WTC11 (cell line): ENCODE results near the gene TCP11L2. TPM values are rescaled to one million over a fixed set of nuclear protein-coding genes. Genes with fewer than 3 reads are reported as not detected.

Source experiments
- ARID4B ChIP-seq: sonication (generic); formaldehyde crosslinking; IDR thresholded peaks from 2 replicates; pipeline ENCODE4 v1.8.0; 2023; ENCODE audit warnings: missing genetic modification reagents, mild to moderate bottlenecking, borderline replicate concordance
- ATF1 ChIP-seq: sonication (generic); formaldehyde crosslinking; IDR thresholded peaks from 2 replicates; pipeline ENCODE4 v1.8.1; 2023; ENCODE audit warnings: mild to moderate bottlenecking, moderate library complexity, missing genetic modification reagents
- ATF2 ChIP-seq: sonication (generic); formaldehyde crosslinking; IDR thresholded peaks from 2 replicates; pipeline ENCODE4 v1.8.1; 2022; ENCODE audit warnings: low read depth, missing genetic modification reagents, borderline replicate concordance
- CBFB ChIP-seq: sonication (generic); formaldehyde crosslinking; IDR thresholded peaks from 2 replicates; pipeline ENCODE4 v1.8.1; 2022; ENCODE audit warnings: mild to moderate bottlenecking, low read depth, missing genetic modification reagents
- CDX4 ChIP-seq: fragments of 250-450 bp; sonication (Bioruptor Pico); IDR thresholded peaks from 2 replicates; pipeline ENCODE4 v1.9.0; 2021; ENCODE audit warnings: moderate library complexity, mild to moderate bottlenecking, inconsistent platforms, borderline replicate concordance
- CREB1 ChIP-seq: sonication (generic); formaldehyde crosslinking; IDR thresholded peaks from 2 replicates; pipeline ENCODE4 v1.8.0; 2023; ENCODE audit warnings: mild to moderate bottlenecking, missing genetic modification reagents
- CTCF ChIP-seq: fragments of 200-600 bp; IDR thresholded peaks from 2 replicates; pipeline ENCODE4 v1.8.0; 2022; ENCODE audit warnings: antibody characterized with exemption
- E2F1 ChIP-seq: sonication (generic); formaldehyde crosslinking; IDR thresholded peaks from 2 replicates; pipeline ENCODE4 v1.8.0; 2022; ENCODE audit warnings: mild to moderate bottlenecking, missing genetic modification reagents
- FOXP4 ChIP-seq: sonication (generic); formaldehyde crosslinking; IDR thresholded peaks from 2 replicates; pipeline ENCODE4 v1.8.0; 2022; ENCODE audit warnings: mild to moderate bottlenecking, missing genetic modification reagents
- GABPB1 ChIP-seq: sonication (generic); formaldehyde crosslinking; IDR thresholded peaks from 2 replicates; pipeline ENCODE4 v1.8.1; 2023; ENCODE audit warnings: mild to moderate bottlenecking, missing genetic modification reagents
- HMGXB4 ChIP-seq: sonication (generic); formaldehyde crosslinking; IDR thresholded peaks from 2 replicates; pipeline ENCODE4 v1.8.1; 2023; ENCODE audit warnings: mild to moderate bottlenecking, moderate library complexity, missing genetic modification reagents
- JUN ChIP-seq: sonication (generic); formaldehyde crosslinking; IDR thresholded peaks from 2 replicates; pipeline ENCODE4 v1.8.0; 2023; ENCODE audit warnings: mild to moderate bottlenecking, missing genetic modification reagents
- NFATC4 ChIP-seq: fragments of 250-450 bp; sonication (Bioruptor Pico); IDR thresholded peaks from 2 replicates; pipeline ENCODE4 v1.9.0; 2021; ENCODE audit warnings: mild to moderate bottlenecking
- NR3C1 ChIP-seq: sonication (generic); formaldehyde crosslinking; conservative IDR thresholded peaks from 2 replicates; pipeline ENCODE4 v1.8.1; 2023; ENCODE audit warnings: low read depth, mild to moderate bottlenecking, missing genetic modification reagents
- RORB ChIP-seq: fragments of 250-450 bp; sonication (Bioruptor Pico); IDR thresholded peaks from 2 replicates; pipeline ENCODE4 v1.9.0; 2021; ENCODE audit warnings: mild to moderate bottlenecking
- SMAD3 ChIP-seq: sonication (generic); formaldehyde crosslinking; IDR thresholded peaks from 2 replicates; pipeline ENCODE4 v1.8.0; 2022; ENCODE audit warnings: missing genetic modification reagents, mild to moderate bottlenecking, borderline replicate concordance
- SMAD4 ChIP-seq: sonication (generic); formaldehyde crosslinking; IDR thresholded peaks from 2 replicates; pipeline ENCODE4 v1.8.0; 2022; ENCODE audit warnings: mild to moderate bottlenecking, missing genetic modification reagents
- TP53 ChIP-seq: sonication (generic); formaldehyde crosslinking; IDR thresholded peaks from 2 replicates; pipeline ENCODE4 v1.8.1; 2023; ENCODE audit warnings: mild to moderate bottlenecking, missing genetic modification reagents
- ZNF219 ChIP-seq: sonication (generic); formaldehyde crosslinking; IDR thresholded peaks from 2 replicates; pipeline ENCODE4 v1.8.0; 2023; ENCODE audit warnings: missing genetic modification reagents, mild to moderate bottlenecking, borderline replicate concordance
- ZNF263 ChIP-seq: sonication (generic); formaldehyde crosslinking; IDR thresholded peaks from 2 replicates; pipeline ENCODE4 v1.8.1; 2022; ENCODE audit warnings: low read depth, mild to moderate bottlenecking, moderate library complexity, missing genetic modification reagents
- ZNF416 ChIP-seq: fragments of 250-450 bp; sonication (Bioruptor Pico); IDR thresholded peaks from 2 replicates; pipeline ENCODE4 v1.9.0; 2021; ENCODE audit warnings: mild to moderate bottlenecking, inconsistent platforms
- ZNF423 ChIP-seq: fragments of 250-450 bp; sonication (Bioruptor Pico); IDR thresholded peaks from 2 replicates; pipeline ENCODE4 v2.1.2; 2022; ENCODE audit warnings: mild to moderate bottlenecking, moderate library complexity
- ZNF512 ChIP-seq: sonication (generic); formaldehyde crosslinking; IDR thresholded peaks from 2 replicates; pipeline ENCODE4 v1.8.1; 2022; ENCODE audit warnings: missing genetic modification reagents, borderline replicate concordance
- total RNA-seq: library from RNA; stranded (reverse); gene quantifications from 3 replicates; pipeline ENCODE4 v1.2.3, GENCODE V29; 2021

Gene TCP11L2
- total RNA-seq, 1 experiment from 2014 or later, result 12.3 TPM

- TF ChIP-seq ARID4B, result peak; percentile 55; the same call in 1 of the 2 replicates
- TF ChIP-seq ZNF423 (CRISPR knock-in tag), result 0 out of 2 replicates have a peak, but pooled peaks have one; percentile 5
- TF ChIP-seq ZNF263 (CRISPR knock-in tag), result no peak
- no peak for TF ChIP-seq TP53 (CRISPR knock-in tag)
- TF ChIP-seq CBFB, result peak; percentile 76; the same call in 1 of the 2 replicates
- TF ChIP-seq ZNF219 (CRISPR knock-in tag), result no peak
- TF ChIP-seq ZNF416, result no peak
- no peak for TF ChIP-seq ATF1 (CRISPR knock-in tag)
- peak; percentile 90 for TF ChIP-seq HMGXB4 (CRISPR knock-in tag)
- TF ChIP-seq GABPB1 (CRISPR knock-in tag), result peak; percentile 84
- TF ChIP-seq JUN (CRISPR knock-in tag), result no peak; the same call in 1 of the 2 replicates
- no peak for TF ChIP-seq RORB (CRISPR knock-in tag)
- no peak for TF ChIP-seq NR3C1 (CRISPR knock-in tag)
- TF ChIP-seq FOXP4 (CRISPR knock-in tag), result peak; percentile 68; the same call in 1 of the 2 replicates
- TF ChIP-seq SMAD4 (CRISPR knock-in tag), result no peak
- no peak for TF ChIP-seq ATF2 (CRISPR knock-in tag)
- TF ChIP-seq E2F1 (CRISPR knock-in tag), result no peak
- TF ChIP-seq ZNF512 (CRISPR knock-in tag), result no peak
- TF ChIP-seq CREB1, result 0 out of 2 replicates have a peak, but pooled peaks have one; percentile 58
- TF ChIP-seq NFATC4 (CRISPR knock-in tag), result no peak
- peak; percentile 52 for TF ChIP-seq CTCF
- TF ChIP-seq CDX4 (CRISPR knock-in tag), result no peak
- 0 out of 2 replicates have a peak, but pooled peaks have one; percentile 46 for TF ChIP-seq SMAD3
Observed at GRCh38 chr12:106357549-106358395, 55.2 kb downstream of the TCP11L2 start, which contains the start of gene POLR3B (continued).
